Measurements from ENCODE around the gene LAMB1. TPM values are rescaled to one million over a fixed set of nuclear protein-coding genes. Genes with fewer than 3 reads are reported as not detected.

Gene LAMB1
- total and polyA plus RNA-seq, 4 donors, result 95.9 to 285 (median 173) TPM

GRCh38 chr7:107882766-107883165 lies 120.2 kb downstream of the LAMB1 start:
- ATAC-seq (ENCODE audit: insufficient read depth, low FRiP score) (no peak), DNase-seq (no peak)
- Histone ChIP-seq H3K9me3 (ENCODE audit: control insufficient read depth in 4 of 4, insufficient read depth in 3 of 4, low read length in 3 of 4) (no peaks in the 10 kb centered on the region), H3K9ac (ENCODE audit: insufficient read depth in 1 of 2, low read length in 2 of 2) (no peak overlapping the region), H3K36me3 (ENCODE audit: control insufficient read depth in 4 of 4, insufficient read depth in 4 of 4, low read length in 4 of 4) (no peaks in the 10 kb centered on the region), H3K27ac (ENCODE audit: low read depth in 1 of 2, low read length in 1 of 2) (no peak overlapping the region), H3K27me3 (ENCODE audit: control insufficient read depth in 3 of 3, insufficient read depth in 3 of 3, low read length in 2 of 3) (peaks cover 0 to 4% (median 0%) of the 10 kb centered on the region in 3 donors), H3K4me3 (no peak overlapping the region), H3K4me1 (ENCODE audit: control insufficient read depth in 5 of 5, insufficient read depth in 5 of 5, low read length in 5 of 5) (no peaks in the 10 kb centered on the region)
- TF ChIP-seq CTCF (IDR thresholded peaks at IDR 0.05; ENCODE audit: control extremely low read depth, extremely low read depth), result no peak
- 72 to 87% methylated on average over 2 of the region's 2 CpGs for WGBS, 2 donors

GRCh38 chr7:107879400-107880035 lies 123.4 kb downstream of the LAMB1 start:
- no peak overlapping the region for H3K27ac ChIP-seq (ENCODE audit: low read depth in 1 of 2, low read length in 1 of 2)
- H3K9ac ChIP-seq (ENCODE audit: insufficient read depth in 1 of 2, low read length in 2 of 2), result no peak overlapping the region
- no peaks in the 10 kb centered on the region for H3K27me3 ChIP-seq (ENCODE audit: control insufficient read depth in 3 of 3, insufficient read depth in 3 of 3, low read length in 2 of 3)
- DNase-seq, result peak; percentile 42 to 74 (median 65)
- H3K9me3 ChIP-seq (ENCODE audit: control insufficient read depth in 4 of 4, insufficient read depth in 3 of 4, low read length in 3 of 4), result no peaks in the 10 kb centered on the region
- H3K4me1 ChIP-seq (ENCODE audit: control insufficient read depth in 5 of 5, insufficient read depth in 5 of 5, low read length in 5 of 5), result peaks cover 0 to 3% (median 0%) of the 10 kb centered on the region in 5 donors
- 1 to 2% methylated on average over 3 of the region's 3 CpGs for WGBS, 2 donors
- no peak overlapping the region for H3K4me3 ChIP-seq
- no peak for ATAC-seq (ENCODE audit: insufficient read depth, low FRiP score)
- no peaks in the 10 kb centered on the region for H3K36me3 ChIP-seq (ENCODE audit: control insufficient read depth in 4 of 4, insufficient read depth in 4 of 4, low read length in 4 of 4)
- TF ChIP-seq CTCF (IDR thresholded peaks at IDR 0.05; ENCODE audit: control extremely low read depth, extremely low read depth), result peak; percentile 54

GRCh38 chr7:107878636-107879035 lies 124.3 kb downstream of the LAMB1 start:
- ATAC-seq (ENCODE audit: insufficient read depth, low FRiP score), result no peak
- Histone ChIP-seq H3K9me3 (ENCODE audit: control insufficient read depth in 4 of 4, insufficient read depth in 3 of 4, low read length in 3 of 4) (no peaks in the 10 kb centered on the region), H3K27ac (ENCODE audit: low read depth in 1 of 2, low read length in 1 of 2) (no peak overlapping the region)

More at GRCh38 chr7:107878636-107879035, 124.3 kb downstream of the LAMB1 start:
- no peaks in the 10 kb centered on the region for H3K36me3 ChIP-seq (ENCODE audit: control insufficient read depth in 4 of 4, insufficient read depth in 4 of 4, low read length in 4 of 4)
- DNase-seq, result no peak
- H3K4me1 ChIP-seq (ENCODE audit: control insufficient read depth in 5 of 5, insufficient read depth in 5 of 5, low read length in 5 of 5), result peaks cover 0 to 3% (median 0%) of the 10 kb centered on the region in 5 donors
- no peak overlapping the region for H3K4me3 ChIP-seq
- TF ChIP-seq CTCF (IDR thresholded peaks at IDR 0.05; ENCODE audit: control extremely low read depth, extremely low read depth), result no peak
- no peak overlapping the region for H3K9ac ChIP-seq (ENCODE audit: insufficient read depth in 1 of 2, low read length in 2 of 2)
- 63 to 79% methylated on average over 3 of the region's 3 CpGs for WGBS, 2 donors
- no peaks in the 10 kb centered on the region for H3K27me3 ChIP-seq (ENCODE audit: control insufficient read depth in 3 of 3, insufficient read depth in 3 of 3, low read length in 2 of 3)

Data from lung (tissue), 12 donors.